Activated naive CD4-positive, alpha-beta T cell treated with anti-CD3 and anti-CD28 coated beads for 36 hours (primary cell): Measurements from ENCODE around the gene NFRKB. TPM values are rescaled to one million over a fixed set of nuclear protein-coding genes. Genes with fewer than 3 reads are reported as not detected.
"Not testable (repeated sequence)": the region's sequence is repeated elsewhere in the genome, so short reads cannot be mapped to it uniquely, and the experiment has no call there.

Source experiments
- CTCF ChIA-PET: fragments of 350-600 bp; sonication (Branson Sonifier 250); formaldehyde crosslinking; loops from one replicate; lab custom pipeline; 2021; ENCODE audit warnings: antibody characterized with exemption; lab: Charles Lee
- DNase-seq: peaks from one replicate; pipeline ENCODE4 v3.0.0-alpha.2; 2020
- H3K27ac Mint-ChIP-seq: one replicate; pipeline ENCODE4 v1.8.0; 2021; ENCODE audit warnings: mild to moderate bottlenecking, mixed read lengths
- H3K27me3 Mint-ChIP-seq: one replicate; pipeline ENCODE4 v1.8.0; 2021; ENCODE audit warnings: low read depth, mixed read lengths
- H3K36me3 Mint-ChIP-seq: one replicate; pipeline ENCODE4 v1.8.0; 2021; ENCODE audit warnings: low read depth, mixed read lengths
- H3K4me1 Mint-ChIP-seq: one replicate; pipeline ENCODE4 v1.8.0; 2021; ENCODE audit warnings: low read depth, mixed read lengths
- H3K4me3 Mint-ChIP-seq: one replicate; pipeline ENCODE4 v1.8.0; 2021; ENCODE audit warnings: mild to moderate bottlenecking, moderate library complexity, mixed read lengths
- H3K9me3 Mint-ChIP-seq: one replicate; pipeline ENCODE4 v1.8.0; 2021; ENCODE audit warnings: mixed read lengths
- intact Hi-C: fragments of 100-400 bp; cut with micrococcal nuclease; formaldehyde crosslinking; loops from one replicate; pipeline ENCODE4 v1.15.1; 2023
- total RNA-seq, 2 experiments: library from RNA; stranded (reverse); gene quantifications; one replicate each; pipeline ENCODE4 v1.2.3, GENCODE V29; 2021

NFRKB gene
- total RNA-seq, 2 experiments from 2014 or later: 34.0 to 36.4 TPM

DNA sequence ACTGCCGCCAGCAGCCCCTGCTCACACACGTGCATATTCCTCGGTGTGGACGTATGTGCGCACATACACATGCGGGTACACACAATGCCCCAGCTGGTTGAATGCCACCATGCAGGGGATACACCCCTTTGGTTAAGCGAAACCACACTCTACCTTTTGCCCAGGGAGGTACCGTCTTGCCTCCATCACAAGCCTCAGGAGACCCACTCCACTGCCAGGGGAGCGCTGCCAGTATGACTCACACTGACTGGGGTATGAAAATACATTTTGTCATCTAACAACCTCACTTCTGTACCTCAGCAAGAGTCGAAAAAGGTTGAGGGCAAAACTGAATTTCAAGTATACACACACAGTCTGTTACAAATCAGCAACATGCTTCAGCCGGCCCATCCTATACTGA, 40.3 kb downstream of the NFRKB start:
- no peak overlapping the region for H3K27ac Mint-ChIP-seq
- DNase-seq: no peak
- intact Hi-C loops: loop anchor here (2.0 kb wide), 1 partner anchor 148 kb away; the partner anchor contains the start of gene PRDM10
- H3K9me3 Mint-ChIP-seq: no peaks in the 10 kb centered on the region
- no peaks in the 10 kb centered on the region for H3K27me3 Mint-ChIP-seq
- peaks cover 50% of the 10 kb centered on the region for H3K4me1 Mint-ChIP-seq
- CTCF ChIA-PET: interaction anchor here (1.7 kb wide), 1 partner anchor 68 kb away, joined by 3 read pairs; no protein-coding TSS in a partner anchor
- no peak overlapping the region for H3K4me3 Mint-ChIP-seq
- H3K36me3 Mint-ChIP-seq: peaks cover 17% of the 10 kb centered on the region

- peaks cover 42% of the 10 kb centered on the region for H3K4me1 Mint-ChIP-seq
- H3K9me3 Mint-ChIP-seq: no peaks in the 10 kb centered on the region
- no peak for DNase-seq
- no peaks in the 10 kb centered on the region for H3K27me3 Mint-ChIP-seq
- H3K27ac Mint-ChIP-seq: peak overlapping the region; percentile 86
- peaks cover 11% of the 10 kb centered on the region for H3K36me3 Mint-ChIP-seq
- intact Hi-C loops: loop anchor here (1.0 to 5.0 kb wide), 4 partner anchors 40 to 492 kb away; partner anchors contain the start of gene PRDM10
- CTCF ChIA-PET: interaction anchor here (1.0 to 1.7 kb wide), 4 partner anchors 27 to 88 kb away, joined by 3 read pairs; no protein-coding TSS in a partner anchor
- no peak overlapping the region for H3K4me3 Mint-ChIP-seq
These were observed 41.1 kb downstream of the NFRKB start for GRCh38 chr11:129854232-129854805.

DNA sequence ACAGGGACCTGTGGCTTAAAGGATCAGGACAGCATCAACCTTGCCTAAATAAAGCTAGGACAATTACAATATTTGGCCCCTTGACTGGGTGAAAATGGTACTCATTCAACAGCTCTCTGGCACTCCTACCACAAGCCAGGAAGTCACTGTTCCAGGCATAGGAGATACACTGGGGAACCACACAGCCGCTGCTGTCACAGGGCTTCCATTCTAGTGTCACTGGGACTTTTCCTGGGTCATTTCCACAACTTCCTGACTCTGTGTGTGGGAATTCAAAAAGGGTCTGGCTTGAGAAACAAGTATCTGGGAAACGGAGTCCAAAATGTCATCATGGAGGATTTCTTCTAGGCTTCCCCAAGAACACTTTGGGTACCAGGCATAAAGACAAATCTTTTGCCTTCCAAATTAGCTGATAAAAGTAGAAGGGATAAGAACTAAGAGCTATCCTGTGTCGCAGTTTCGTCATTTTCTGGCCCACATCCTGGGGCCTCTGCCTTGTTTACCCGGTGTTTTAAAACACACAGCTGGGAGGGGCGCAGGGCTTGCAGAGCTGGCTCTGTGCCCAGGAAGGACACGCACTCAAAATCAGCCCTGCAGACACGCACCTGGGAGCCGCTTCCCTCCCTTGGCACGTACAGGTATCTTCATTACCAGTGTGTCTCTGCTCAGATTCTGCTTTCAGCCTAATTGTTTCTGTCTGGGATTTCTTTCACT, 41.7 kb downstream of the NFRKB start:
- H3K27me3 Mint-ChIP-seq: no peaks in the 10 kb centered on the region
- DNase-seq: peak; percentile 84
- CTCF ChIA-PET: interaction anchor here (0.8 to 1.7 kb wide), 6 partner anchors 28 to 277 kb away, joined by 3 to 4 read pairs (median 3); no protein-coding TSS in a partner anchor
- H3K4me3 Mint-ChIP-seq: no peak overlapping the region
- H3K4me1 Mint-ChIP-seq: peaks cover 38% of the 10 kb centered on the region
- peak overlapping the region; percentile 86 for H3K27ac Mint-ChIP-seq
- H3K9me3 Mint-ChIP-seq: no peaks in the 10 kb centered on the region
- intact Hi-C loops: loop anchor here (1.0 to 5.0 kb wide), 4 partner anchors 39 to 491 kb away; partner anchors contain the start of gene PRDM10
- H3K36me3 Mint-ChIP-seq: peaks cover 9% of the 10 kb centered on the region

DNA sequence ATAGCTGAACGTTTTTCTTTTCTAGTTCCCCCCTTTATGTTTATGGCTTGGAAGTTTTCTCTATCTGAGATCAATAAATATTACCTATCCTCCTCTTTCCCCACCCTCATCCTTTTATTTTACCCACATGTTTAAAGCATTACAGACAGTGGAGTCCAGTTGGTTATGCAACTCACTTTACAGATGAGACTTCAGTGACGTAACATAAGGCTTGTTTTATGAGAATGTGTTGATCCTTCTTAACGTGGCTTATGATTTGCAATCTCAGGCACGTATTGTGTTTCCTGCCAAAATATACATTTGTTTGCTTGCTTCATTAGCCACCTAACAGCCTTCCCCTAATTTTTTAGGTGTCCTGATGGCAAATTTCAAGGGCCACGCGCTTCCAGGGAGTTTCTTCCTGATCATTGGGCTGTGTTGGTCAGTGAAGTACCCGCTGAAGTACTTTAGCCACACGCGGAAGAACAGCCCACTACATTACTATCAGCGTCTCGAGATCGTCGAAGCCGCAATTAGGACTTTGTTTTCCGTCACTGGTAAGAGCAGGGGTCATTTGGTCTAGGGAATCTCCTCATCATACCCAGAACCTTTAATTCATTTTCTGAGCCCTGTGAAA, 43.1 kb downstream of the NFRKB start:
- H3K9me3 Mint-ChIP-seq: no peaks in the 10 kb centered on the region

GRCh38 chr11:129849447-129850130, 45.8 kb downstream of the NFRKB start:
- H3K4me1 Mint-ChIP-seq: peaks cover 41% of the 10 kb centered on the region
- H3K4me3 Mint-ChIP-seq: no peak overlapping the region
- no peaks in the 10 kb centered on the region for H3K27me3 Mint-ChIP-seq
- no peak overlapping the region for H3K27ac Mint-ChIP-seq
- intact Hi-C loops: loop anchor here (5.0 kb wide), 2 partner anchors 62 to 487 kb away; no protein-coding TSS in a partner anchor
- DNase-seq: no peak
- CTCF ChIA-PET: interaction anchor here (1.1 kb wide), 1 partner anchor 64 kb away, joined by 3 read pairs; no protein-coding TSS in a partner anchor
- no peaks in the 10 kb centered on the region for H3K9me3 Mint-ChIP-seq
- peaks cover 2% of the 10 kb centered on the region for H3K36me3 Mint-ChIP-seq

More for the DNA sequence above, 43.1 kb downstream of the NFRKB start:
- no peak overlapping the region for H3K4me3 Mint-ChIP-seq
- no peak for DNase-seq
- CTCF ChIA-PET: no interaction called here
- intact Hi-C loops: loop anchor here (5.0 kb wide), 2 partner anchors 65 to 490 kb away; no protein-coding TSS in a partner anchor
- no peak overlapping the region for H3K27ac Mint-ChIP-seq
- no peaks in the 10 kb centered on the region for H3K27me3 Mint-ChIP-seq
- H3K36me3 Mint-ChIP-seq: peaks cover 4% of the 10 kb centered on the region
- H3K4me1 Mint-ChIP-seq: peaks cover 34% of the 10 kb centered on the region

DNA sequence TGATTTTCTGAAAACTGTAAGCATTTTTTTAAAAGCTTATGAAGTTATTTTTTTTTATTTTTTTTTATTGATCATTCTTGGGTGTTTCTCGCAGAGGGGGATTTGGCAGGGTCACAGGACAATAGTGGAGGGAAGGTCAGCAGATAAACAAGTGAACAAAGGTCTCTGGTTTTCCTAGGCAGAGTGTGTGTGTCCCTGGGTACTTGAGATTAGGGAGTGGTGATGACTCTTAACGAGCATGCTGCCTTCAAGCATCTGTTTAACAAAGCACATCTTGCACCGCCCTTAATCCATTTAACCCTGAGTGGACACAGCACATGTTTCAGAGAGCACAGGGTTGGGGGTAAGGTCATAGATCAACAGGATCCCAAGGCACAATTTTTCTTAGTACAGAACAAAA, 48.0 kb downstream of the NFRKB start:
- H3K9me3 Mint-ChIP-seq, H3K27me3 Mint-ChIP-seq, H3K27ac Mint-ChIP-seq, H3K36me3 Mint-ChIP-seq, intact Hi-C loops, DNase-seq, H3K4me3 Mint-ChIP-seq: not testable (repeated sequence)
- CTCF ChIA-PET: interaction anchor here (0.5 kb wide), 1 partner anchor 94 kb away, joined by 3 read pairs; no protein-coding TSS in a partner anchor
- peaks cover 24% of the 10 kb centered on the region for H3K4me1 Mint-ChIP-seq

GRCh38 chr11:129846508-129847335, 48.7 kb downstream of the NFRKB start:
- Mint-ChIP-seq H3K4me1 (peaks cover 30% of the 10 kb centered on the region), H3K9me3 (peaks cover 4% of the 10 kb centered on the region), H3K27ac (no peak overlapping the region), H3K27me3 (no peaks in the 10 kb centered on the region), H3K4me3 (no peak overlapping the region), H3K36me3 (no peaks in the 10 kb centered on the region)
- CTCF ChIA-PET: interaction anchor here (0.5 to 0.6 kb wide), 3 partner anchors 93 to 285 kb away, joined by 3 read pairs; no protein-coding TSS in a partner anchor
- intact Hi-C loops: no loop called here
- peak; percentile 18 for DNase-seq

Other genes starting within 250 kb of the NFRKB start
- gene TMEM45B, start 79.7 kb downstream of the NFRKB start, total RNA-seq: 1 to 10 TPM; 3.8 to 3.9 TPM
- 10 to 100 TPM; 19.3 to 24.3 TPM for gene PRDM10, start 107.3 kb upstream of the NFRKB start, total RNA-seq
- 10 to 100 TPM; 38.4 to 43.5 TPM for gene APLP2, start 174.3 kb upstream of the NFRKB start, total RNA-seq